GM19438 (cell line): ENCODE measurements around the gene PCDHA1.
"Not testable (repeated sequence)": the region's sequence is repeated elsewhere in the genome, so short reads cannot be mapped to it uniquely, and the experiment has no call there.

Experiments
- ATAC-seq: cut with Tn5 transposase; IDR thresholded peaks from one replicate; pipeline ENCODE4 v1.9.1; 2021; ENCODE audit warnings: low read depth; ENCODE audit not compliant: unreplicated experiment

Gene PCDHA1

DNA sequence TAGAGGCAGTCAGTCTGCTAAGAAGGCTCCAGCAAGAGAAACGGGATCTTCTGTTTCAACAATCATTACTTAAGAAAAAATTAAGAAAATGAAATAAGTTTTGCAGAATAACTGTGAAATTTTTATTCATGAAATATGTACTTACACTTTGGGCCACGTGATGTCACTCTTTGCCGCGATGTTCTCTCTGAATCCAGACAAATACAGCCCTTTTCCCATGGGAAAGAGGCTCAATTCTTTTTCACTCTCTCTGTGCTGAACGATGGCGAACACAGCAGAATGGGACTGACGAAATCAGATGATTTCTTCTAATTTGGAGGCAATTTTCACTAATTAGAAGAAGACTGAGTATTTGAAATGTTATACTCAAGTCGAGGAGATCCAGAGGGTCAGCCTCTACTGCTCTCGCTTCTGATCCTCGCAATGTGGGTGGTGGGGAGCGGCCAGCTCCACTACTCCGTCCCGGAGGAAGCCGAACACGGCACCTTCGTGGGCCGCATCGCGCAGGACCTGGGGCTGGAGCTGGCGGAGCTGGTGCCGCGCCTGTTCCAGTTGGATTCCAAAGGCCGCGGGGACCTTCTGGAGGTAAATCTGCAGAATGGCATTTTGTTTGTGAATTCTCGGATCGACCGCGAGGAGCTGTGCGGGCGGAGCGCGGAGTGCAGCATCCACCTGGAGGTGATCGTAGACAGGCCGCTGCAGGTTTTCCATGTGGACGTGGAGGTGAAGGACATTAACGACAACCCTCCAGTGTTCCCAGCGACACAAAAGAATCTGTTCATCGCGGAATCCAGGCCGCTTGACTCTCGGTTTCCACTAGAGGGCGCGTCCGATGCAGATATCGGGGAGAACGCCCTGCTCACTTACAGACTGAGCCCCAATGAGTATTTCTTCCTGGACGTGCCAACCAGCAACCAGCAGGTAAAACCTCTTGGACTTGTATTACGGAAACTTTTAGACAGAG is 62.5 kb downstream of the PCDHA1 start, which contains the start of gene PCDHA9:
PCDHA9 (plus strand) TSS at position 244 of the 964 bp plus-strand sequence; CDS start at position 358, 114 bp downstream.
- not testable (repeated sequence) for ATAC-seq

DNA sequence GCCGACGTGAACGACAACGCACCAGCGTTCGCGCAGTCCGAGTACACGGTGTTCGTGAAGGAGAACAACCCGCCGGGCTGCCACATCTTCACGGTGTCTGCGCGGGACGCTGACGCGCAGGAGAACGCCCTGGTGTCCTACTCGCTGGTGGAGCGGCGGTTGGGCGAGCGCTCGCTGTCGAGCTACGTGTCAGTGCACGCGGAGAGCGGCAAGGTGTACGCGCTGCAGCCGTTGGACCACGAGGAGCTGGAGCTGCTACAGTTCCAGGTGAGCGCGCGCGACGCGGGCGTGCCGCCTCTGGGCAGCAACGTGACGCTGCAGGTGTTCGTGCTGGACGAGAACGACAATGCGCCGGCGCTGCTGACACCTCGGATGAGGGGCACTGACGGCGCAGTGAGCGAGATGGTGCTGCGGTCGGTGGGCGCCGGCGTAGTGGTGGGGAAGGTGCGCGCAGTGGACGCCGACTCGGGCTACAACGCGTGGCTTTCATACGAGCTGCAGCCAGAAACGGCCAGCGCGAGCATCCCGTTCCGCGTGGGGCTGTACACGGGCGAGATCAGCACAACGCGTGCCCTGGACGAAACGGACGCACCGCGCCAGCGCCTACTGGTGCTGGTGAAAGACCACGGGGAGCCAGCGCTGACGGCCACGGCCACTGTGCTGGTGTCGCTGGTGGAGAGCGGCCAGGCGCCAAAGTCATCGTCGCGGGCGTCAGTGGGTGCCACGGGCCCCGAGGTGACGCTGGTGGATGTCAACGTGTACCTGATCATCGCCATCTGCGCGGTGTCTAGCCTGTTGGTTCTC is 64.1 kb downstream of the PCDHA1 start:
- not testable (repeated sequence) for ATAC-seq

DNA sequence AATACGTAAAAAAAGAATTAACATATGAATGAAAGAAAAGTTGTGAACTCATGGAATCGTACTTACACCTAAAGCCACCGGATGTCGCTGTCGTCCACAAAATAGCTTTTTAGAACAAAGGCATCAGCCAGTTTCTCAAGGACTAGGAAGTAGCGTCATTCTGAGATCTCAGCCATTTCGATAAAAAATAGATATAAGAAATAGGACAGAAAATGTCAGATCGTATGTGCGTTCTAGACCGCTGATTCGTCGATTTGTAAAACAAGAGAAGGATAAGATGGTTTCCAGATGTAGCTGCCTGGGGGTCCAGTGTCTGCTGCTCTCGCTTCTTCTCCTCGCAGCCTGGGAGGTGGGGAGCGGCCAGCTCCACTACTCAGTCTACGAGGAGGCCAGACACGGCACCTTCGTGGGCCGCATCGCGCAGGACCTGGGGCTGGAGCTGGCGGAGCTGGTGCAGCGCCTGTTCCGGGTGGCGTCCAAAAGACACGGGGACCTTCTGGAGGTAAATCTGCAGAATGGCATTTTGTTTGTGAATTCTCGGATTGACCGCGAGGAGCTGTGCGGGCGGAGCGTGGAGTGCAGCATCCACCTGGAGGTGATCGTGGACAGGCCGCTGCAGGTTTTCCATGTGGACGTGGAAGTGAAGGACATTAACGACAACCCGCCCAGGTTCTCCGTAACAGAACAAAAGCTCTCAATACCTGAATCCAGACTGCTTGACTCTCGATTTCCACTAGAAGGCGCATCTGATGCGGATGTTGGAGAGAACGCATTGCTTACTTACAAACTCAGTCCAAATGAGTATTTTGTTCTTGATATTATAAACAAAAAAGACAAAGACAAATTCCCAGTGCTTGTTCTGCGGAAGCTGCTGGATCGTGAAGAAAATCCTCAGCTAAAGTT is 70.1 kb downstream of the PCDHA1 start, which contains the start of gene PCDHA10:
PCDHA10 (plus strand) TSS at position 126 of the 903 bp plus-strand sequence; CDS start at position 278, 152 bp downstream.
- ATAC-seq = no peak

DNA sequence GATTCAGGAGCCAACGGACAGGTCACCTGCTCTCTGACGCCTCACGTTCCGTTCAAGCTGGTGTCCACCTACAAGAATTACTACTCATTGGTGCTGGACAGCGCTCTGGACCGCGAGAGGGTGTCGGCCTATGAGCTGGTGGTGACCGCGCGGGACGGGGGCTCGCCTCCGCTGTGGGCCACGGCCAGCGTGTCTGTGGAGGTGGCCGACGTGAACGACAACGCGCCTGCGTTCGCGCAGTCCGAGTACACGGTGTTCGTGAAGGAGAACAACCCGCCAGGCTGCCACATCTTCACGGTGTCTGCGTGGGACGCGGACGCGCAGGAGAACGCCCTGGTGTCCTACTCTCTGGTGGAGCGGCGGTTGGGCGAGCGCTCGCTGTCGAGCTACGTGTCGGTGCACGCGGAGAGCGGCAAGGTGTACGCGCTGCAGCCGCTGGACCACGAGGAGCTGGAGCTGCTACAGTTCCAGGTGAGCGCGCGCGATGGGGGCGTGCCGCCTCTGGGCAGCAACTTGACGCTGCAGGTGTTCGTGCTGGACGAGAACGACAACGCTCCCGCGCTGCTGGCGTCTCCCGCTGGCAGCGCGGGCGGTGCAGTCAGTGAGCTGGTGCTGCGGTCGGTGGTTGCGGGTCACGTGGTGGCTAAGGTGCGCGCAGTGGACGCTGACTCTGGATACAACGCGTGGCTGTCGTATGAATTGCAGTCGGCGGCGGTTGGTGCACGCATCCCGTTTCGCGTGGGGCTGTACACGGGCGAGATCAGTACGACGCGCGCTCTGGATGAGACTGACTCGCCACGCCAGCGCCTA is 71.4 kb downstream of the PCDHA1 start:
- no peak for ATAC-seq

DNA sequence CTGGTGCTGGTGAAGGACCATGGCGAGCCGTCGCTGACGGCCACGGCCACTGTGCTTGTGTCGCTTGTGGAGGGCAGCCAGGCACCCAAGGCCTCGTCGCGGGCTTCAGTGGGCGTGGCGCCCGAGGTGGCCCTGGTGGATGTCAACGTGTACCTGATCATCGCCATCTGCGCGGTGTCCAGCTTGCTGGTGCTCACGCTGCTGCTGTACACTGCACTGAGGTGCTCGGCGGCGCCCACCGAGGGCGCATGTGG is 72.0 kb downstream of the PCDHA1 start:
- no peak for ATAC-seq

DNA sequence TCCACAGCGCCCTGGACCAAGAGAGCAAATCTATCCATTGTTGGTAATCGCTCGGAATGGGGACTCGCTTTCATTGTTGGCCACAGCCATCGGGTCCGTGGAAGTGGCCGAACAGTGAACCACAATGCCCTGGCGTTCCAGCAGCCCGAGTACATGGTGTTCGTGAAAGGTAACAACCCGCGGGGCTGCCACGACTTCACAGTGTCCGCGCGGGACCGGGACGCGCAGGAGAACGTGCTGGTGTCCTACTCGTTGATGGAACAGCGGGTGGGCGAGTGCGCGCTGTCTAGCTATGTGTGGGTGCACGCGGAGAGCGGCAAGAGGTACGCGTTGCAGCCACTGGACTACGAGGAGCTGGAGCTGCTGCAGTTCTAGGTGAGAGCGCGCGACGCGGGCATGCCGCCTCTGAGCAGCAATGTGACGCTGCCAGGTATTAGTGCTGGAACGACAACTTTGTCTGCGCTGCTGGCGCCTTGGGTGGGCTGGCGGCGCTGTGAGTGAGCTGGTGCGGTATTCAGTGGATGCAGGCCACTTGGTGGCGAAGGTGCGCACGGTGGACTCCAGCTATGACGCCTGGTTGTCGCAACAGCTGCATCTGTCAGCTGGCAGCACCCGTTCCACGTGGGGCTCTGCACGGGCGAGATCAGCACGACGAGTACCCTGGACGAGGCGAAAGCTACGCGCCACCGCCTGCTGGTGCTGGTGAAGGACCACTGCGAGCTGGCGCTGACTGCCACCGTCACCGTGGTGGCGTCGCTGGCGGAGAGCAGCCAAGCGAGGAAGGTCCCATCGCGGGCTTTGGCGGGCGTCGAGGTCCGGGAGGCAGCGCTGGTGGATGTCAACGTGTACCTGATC is 76.7 kb downstream of the PCDHA1 start:
- no peak for ATAC-seq

DNA sequence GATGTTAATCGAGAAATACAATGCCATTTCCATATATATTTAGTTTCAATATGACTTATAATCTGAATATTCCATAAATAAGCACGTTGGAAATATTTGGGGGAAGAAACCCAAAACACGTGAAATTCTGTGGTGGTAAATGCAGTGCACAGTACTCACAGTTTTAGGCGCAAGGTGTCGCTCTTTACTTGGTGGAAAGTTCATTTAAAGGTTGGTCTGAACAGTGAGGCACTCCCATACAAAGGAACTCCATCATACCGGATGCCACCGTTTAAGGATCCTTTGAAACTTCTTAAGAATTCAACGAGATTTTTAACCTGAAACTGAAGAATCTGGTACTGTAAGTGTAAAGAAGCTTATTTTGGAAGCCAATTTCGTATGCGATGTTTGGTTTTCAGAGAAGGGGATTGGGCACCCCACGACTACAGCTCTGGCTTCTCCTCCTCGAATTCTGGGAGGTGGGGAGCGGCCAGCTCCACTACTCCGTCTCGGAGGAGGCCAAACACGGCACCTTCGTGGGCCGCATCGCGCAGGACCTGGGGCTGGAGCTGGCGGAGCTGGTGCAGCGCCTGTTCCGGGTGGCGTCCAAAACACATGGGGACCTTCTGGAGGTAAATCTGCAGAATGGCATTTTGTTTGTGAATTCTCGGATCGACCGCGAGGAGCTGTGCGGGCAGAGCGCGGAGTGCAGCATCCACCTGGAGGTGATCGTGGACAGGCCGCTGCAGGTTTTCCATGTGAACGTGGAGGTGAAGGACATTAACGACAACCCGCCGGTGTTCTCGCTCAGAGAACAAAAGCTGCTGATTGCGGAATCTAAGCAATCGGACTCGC is 83.0 kb downstream of the PCDHA1 start, which contains the start of gene PCDHA11:
PCDHA11 (plus strand) TSS at position 237 of the 834 bp plus-strand sequence; CDS start at position 384, 147 bp downstream.
- no peak for ATAC-seq

DNA sequence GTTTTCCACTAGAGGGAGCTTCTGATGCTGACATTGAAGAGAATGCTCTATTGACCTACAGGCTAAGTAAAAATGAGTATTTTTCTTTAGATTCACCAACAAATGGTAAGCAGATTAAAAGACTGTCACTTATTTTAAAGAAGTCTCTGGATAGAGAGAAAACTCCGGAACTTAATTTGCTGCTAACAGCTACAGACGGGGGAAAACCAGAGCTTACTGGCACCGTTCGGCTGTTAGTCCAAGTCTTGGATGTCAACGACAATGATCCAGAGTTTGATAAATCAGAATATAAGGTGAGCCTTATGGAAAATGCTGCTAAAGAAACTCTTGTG is 83.6 kb downstream of the PCDHA1 start:
- ATAC-seq = no peak

DNA sequence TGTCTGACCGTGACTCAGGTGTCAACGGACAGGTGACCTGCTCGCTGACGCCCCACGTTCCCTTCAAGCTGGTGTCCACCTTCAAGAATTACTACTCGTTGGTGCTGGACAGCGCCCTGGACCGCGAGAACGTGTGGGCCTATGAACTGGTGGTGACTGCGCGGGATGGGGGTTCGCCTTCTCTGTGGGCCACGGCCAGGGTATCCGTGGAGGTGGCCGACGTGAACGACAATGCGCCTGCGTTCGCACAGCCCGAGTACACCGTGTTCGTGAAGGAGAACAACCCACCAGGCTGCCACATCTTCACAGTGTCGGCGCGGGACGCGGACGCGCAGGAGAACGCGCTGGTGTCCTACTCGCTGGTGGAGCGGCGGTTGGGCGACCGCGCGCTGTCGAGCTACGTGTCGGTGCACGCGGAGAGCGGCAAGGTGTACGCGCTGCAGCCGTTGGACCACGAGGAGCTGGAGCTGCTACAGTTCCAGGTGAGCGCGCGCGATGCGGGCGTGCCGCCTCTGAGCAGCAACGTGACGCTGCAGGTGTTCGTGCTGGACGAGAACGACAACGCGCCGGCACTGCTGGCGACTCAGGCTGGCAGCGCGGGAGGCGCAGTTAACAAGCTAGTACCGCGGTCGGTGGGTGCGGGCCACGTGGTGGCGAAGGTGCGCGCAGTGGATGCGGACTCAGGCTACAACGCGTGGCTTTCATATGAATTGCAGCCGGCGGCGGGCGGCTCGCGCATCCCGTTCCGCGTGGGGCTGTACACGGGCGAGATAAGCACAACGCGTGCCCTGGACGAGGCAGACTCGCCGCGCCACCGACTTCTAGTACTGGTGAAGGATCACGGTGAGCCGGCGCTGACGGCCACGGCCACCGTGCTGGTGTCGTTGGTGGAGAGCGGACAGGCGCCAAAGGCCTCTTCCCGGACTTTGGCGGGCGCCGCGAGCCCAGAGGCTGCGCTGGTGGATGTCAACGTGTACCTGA is 84.6 kb downstream of the PCDHA1 start:
- no peak for ATAC-seq

DNA sequence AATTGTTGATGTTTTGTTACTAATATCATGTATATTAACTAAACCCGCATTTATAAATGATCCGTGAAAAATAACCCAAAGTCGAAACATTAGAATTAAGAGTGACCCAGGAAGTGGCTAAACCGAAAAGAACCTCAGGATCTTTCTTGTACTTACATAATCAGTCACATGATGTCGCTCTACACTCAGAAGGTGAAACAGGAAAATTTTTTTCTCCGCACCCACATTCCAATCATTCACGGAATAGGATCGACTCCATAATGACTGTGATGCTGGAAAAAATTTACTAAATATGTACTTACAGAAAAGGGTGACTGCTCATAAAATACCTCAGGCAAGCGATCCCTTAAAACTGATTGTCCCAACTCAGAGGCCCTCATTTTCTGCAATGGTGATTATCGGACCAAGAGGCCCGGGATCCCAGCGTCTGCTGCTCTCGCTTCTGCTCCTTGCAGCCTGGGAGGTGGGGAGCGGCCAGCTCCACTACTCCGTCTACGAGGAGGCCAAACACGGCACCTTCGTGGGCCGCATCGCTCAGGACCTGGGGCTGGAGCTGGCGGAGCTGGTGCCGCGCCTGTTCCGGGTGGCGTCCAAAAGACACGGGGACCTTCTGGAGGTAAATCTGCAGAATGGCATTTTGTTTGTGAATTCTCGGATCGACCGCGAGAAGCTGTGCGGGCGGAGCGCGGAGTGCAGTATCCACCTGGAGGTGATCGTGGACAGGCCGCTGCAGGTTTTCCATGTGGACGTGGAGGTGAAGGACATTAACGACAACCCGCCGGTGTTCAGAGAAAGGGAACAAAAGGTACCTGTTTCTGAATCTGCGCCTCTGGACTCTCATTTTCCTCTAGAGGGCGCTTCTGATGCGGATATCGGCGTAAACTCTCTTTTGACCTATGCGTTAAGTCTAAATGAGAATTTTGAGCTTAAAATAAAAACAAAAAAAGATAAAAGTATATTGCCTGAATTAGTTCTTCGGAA is 89.4 kb downstream of the PCDHA1 start, which contains the start of gene PCDHA12:
PCDHA12 (plus strand) TSS at position 224 of the 981 bp plus-strand sequence; CDS start at position 389, 165 bp downstream.
- no peak for ATAC-seq

DNA sequence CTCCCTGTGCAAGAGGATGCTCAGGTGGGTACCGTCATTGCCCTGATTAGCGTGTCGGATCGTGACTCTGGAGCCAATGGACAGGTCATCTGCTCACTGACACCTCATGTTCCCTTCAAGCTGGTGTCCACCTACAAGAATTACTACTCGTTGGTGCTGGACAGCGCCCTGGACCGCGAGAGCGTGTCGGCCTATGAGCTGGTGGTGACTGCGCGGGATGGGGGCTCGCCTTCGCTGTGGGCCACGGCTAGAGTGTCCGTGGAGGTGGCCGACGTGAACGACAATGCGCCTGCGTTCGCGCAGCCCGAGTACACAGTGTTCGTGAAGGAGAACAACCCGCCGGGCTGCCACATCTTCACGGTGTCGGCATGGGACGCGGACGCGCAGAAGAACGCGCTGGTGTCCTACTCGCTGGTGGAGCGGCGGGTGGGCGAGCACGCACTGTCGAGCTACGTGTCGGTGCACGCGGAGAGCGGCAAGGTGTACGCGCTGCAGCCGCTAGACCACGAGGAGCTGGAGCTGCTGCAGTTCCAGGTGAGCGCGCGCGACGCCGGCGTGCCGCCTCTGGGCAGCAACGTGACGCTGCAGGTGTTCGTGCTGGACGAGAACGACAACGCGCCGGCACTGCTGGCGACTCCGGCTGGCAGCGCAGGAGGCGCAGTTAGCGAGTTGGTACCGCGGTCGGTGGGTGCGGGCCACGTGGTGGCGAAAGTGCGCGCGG is 90.8 kb downstream of the PCDHA1 start:
- not testable (repeated sequence) for ATAC-seq

DNA sequence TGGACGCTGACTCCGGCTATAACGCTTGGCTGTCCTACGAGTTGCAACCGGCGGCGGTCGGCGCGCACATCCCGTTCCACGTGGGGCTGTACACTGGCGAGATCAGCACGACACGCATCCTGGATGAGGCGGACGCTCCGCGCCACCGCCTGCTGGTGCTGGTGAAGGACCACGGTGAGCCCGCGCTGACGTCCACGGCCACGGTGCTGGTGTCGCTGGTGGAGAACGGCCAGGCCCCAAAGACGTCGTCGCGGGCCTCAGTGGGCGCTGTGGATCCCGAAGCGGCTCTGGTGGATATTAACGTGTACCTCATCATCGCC is 91.3 kb downstream of the PCDHA1 start:
- ATAC-seq = no peak

DNA sequence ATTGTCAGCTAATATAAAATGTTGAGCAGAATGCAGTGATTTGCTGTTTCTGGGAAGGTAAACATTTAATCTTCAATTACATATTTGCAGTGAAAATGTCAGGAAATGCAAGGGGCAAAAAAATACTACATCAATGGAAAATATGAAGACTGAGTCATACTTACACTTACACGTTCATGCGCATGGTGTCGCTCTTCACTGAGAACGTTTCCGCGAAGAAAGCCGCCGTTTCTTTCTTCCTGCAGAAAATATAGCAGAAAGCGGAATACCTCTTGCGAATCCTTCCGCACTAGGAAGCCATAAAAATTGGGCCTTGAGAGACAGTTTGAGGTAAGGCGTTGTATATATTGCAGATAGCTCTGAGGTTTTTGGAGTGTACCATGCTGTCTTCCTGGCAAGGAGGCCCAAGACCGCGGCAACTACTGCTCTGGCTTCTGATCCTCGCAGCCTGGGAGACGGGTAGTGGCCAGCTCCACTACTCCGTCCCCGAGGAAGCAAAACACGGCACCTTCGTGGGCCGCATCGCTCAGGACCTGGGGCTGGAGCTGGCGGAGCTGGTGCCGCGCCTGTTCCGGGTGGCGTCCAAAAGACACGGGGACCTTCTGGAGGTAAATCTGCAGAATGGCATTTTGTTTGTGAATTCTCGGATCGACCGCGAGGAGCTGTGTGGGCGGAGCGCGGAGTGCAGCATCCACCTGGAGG is 96.1 kb downstream of the PCDHA1 start, which contains the start of gene PCDHA13:
PCDHA13 (plus strand) TSS at position 236 of the 702 bp plus-strand sequence; CDS start at position 381, 145 bp downstream.
- ATAC-seq = no peak

DNA sequence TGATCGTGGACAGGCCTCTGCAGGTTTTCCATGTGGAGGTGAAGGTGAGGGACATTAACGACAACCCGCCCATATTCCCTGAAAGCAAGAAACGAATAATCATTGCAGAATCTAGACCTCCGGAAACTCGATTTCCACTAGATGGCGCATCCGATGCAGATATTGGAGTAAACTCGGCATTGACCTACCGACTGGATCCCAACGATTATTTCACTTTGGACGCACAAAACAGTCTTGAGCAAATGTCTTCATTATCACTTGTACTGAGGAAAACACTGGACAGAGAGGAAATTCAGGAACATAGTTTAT is 96.6 kb downstream of the PCDHA1 start:
- ATAC-seq = no peak
